ENCODE results near the gene CHST11. TPM values are rescaled to one million over a fixed set of nuclear protein-coding genes. Genes with fewer than 3 reads are reported as not detected.

The CHST11 gene
- total and polyA plus RNA-seq, 2 of the 4 experiments (the other 2 are of a cell fraction) = 1.4 to 2.7 TPM

DNA sequence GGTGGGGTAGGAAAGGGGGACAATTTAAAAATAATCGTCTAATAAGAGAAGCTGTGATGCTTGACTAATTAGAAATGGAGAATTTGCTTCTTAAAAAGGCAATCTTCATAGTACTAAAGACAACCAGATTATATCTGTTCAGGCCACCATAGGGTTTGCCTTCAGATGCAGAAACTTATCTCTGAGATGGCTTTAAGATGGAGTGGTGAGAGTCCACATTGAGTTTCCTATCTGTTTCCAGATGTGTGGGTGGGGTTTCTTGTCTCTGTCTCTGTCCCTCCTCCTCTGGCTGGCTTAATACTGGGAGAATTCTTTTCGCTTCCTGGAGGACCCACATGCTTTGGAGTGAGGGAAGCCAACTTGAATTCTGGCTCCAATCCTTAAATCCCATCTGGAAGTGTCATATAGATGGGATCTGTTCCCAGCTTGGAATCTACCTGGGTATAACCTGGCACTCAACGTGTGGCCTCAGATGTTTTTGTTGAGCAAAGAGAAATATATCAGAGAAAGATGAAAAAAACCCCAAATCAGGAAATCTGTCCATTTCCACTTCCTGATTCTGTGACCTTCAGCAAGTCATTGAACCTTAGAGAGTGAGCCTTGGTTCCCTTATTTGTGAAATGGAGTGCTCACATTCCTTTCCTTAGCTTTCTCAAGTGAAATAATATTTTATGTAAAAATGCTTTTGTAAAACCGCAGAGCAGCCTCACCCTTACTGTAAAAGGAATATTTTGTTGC, 66.4 kb downstream of the CHST11 start:
- BruUV-seq (replicated peaks) = no TSS peak
- no peak overlapping the region for H3K4ac ChIP-seq (ENCODE audit: low read depth, low read length)
- TF ChIP-seq, protein P1, sequence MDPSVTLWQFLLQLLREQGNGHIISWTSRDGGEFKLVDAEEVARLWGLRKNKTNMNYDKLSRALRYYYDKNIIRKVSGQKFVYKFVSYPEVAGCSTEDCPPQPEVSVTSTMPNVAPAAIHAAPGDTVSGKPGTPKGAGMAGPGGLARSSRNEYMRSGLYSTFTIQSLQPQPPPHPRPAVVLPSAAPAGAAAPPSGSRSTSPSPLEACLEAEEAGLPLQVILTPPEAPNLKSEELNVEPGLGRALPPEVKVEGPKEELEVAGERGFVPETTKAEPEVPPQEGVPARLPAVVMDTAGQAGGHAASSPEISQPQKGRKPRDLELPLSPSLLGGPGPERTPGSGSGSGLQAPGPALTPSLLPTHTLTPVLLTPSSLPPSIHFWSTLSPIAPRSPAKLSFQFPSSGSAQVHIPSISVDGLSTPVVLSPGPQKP (IDR thresholded peaks at IDR 0.05; ENCODE audit: borderline replicate concordance, low read depth, low read length) = no peak
- TF ChIP-seq, protein P2, sequence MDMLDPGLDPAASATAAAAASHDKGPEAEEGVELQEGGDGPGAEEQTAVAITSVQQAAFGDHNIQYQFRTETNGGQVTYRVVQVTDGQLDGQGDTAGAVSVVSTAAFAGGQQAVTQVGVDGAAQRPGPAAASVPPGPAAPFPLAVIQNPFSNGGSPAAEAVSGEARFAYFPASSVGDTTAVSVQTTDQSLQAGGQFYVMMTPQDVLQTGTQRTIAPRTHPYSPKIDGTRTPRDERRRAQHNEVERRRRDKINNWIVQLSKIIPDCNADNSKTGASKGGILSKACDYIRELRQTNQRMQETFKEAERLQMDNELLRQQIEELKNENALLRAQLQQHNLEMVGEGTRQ (IDR thresholded peaks at IDR 0.05; ENCODE audit: low read depth, low read length) = no peak
- TF ChIP-seq, protein P3, sequence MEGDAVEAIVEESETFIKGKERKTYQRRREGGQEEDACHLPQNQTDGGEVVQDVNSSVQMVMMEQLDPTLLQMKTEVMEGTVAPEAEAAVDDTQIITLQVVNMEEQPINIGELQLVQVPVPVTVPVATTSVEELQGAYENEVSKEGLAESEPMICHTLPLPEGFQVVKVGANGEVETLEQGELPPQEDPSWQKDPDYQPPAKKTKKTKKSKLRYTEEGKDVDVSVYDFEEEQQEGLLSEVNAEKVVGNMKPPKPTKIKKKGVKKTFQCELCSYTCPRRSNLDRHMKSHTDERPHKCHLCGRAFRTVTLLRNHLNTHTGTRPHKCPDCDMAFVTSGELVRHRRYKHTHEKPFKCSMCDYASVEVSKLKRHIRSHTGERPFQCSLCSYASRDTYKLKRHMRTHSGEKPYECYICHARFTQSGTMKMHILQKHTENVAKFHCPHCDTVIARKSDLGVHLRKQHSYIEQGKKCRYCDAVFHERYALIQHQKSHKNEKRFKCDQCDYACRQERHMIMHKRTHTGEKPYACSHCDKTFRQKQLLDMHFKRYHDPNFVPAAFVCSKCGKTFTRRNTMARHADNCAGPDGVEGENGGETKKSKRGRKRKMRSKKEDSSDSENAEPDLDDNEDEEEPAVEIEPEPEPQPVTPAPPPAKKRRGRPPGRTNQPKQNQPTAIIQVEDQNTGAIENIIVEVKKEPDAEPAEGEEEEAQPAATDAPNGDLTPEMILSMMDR (conservative IDR thresholded peaks at IDR 0.05; ENCODE audit: low read depth, low read length) = no peak
- no peak for TF ChIP-seq RFX5 (IDR thresholded peaks at IDR 0.05; ENCODE audit: low read depth, low read length)
- TF ChIP-seq CHD1 (IDR thresholded peaks at IDR 0.05; ENCODE audit: low read depth, low read length) = no peak
- no peak for TF ChIP-seq CEBPB (IDR thresholded peaks at IDR 0.05; ENCODE audit: low read depth, low read length)
- TF ChIP-seq MAZ (IDR thresholded peaks at IDR 0.05; ENCODE audit: borderline replicate concordance, low read depth, low read length) = no peak
- no peak for TF ChIP-seq RCOR1 (IDR thresholded peaks at IDR 0.05; ENCODE audit: insufficient replicate concordance, low read length)
- TF ChIP-seq FOS (IDR thresholded peaks at IDR 0.05; ENCODE audit: low read depth, low read length) = no peak
- TF ChIP-seq RAD21 (IDR thresholded peaks at IDR 0.05; ENCODE audit: low read length) = no peak
- TF ChIP-seq MXI1 (IDR thresholded peaks at IDR 0.05; ENCODE audit: borderline replicate concordance, low read depth, low read length) = no peak
- no peak for TF ChIP-seq NFE2L2 (IDR thresholded peaks at IDR 0.05; ENCODE audit: low read depth, low read length)
- no peak for TF ChIP-seq POLR2A (IDR thresholded peaks at IDR 0.05; ENCODE audit: low read depth, low read length)
- no peak for TF ChIP-seq MAFK (IDR thresholded peaks at IDR 0.05; ENCODE audit: low read depth, low read length)
- TF ChIP-seq BHLHE40 (IDR thresholded peaks at IDR 0.05; ENCODE audit: low read depth, low read length) = no peak
- TF ChIP-seq SMC3 (IDR thresholded peaks at IDR 0.05; ENCODE audit: low read depth, low read length) = no peak
- POLR2A ChIA-PET (ENCODE audit: unreplicated experiment) = no interaction called here
- no peaks in the 10 kb centered on the region for H3K36me3 ChIP-seq (ENCODE audit: control insufficient read depth, insufficient read depth, low read length)
- H2BK20ac ChIP-seq (ENCODE audit: low read depth, low read length) = no peak overlapping the region
- WGBS, 2 experiments (ENCODE audit: extremely low coverage in 2 of 2, insufficient read length in 1 of 2) = 100% methylated on average over 1 of the region's 4 CpGs; no CpG with 5 or more reads in 1 of the 2 experiments
- no peak overlapping the region for H3K4me3 ChIP-seq (ENCODE audit: insufficient read depth, low read depth, low read length)
- H3K27me3 ChIP-seq (ENCODE audit: control insufficient read depth, insufficient read depth, low read length) = peaks cover 6% of the 10 kb centered on the region
- H2AK5ac ChIP-seq (ENCODE audit: low read depth, low read length) = no peak overlapping the region
- H2AFZ ChIP-seq (replicated peaks; ENCODE audit: low read length, poor library complexity) = no peak overlapping the region
- H4K20me1 ChIP-seq (ENCODE audit: insufficient read depth, low read length) = no peaks in the 10 kb centered on the region
- DNase-seq (no peak), ATAC-seq (ENCODE audit: low read depth) (no peak)
- no peak overlapping the region for H3K23ac ChIP-seq (ENCODE audit: low read depth, low read length)
- no peak overlapping the region for H3K9ac ChIP-seq (ENCODE audit: low read depth, low read length)
- H2BK120ac ChIP-seq (ENCODE audit: low read depth, low read length) = no peak overlapping the region
- H4K5ac ChIP-seq (ENCODE audit: low read depth, low read length) = no peak overlapping the region
- CTCF ChIA-PET = no interaction called here
- intact Hi-C loops (cut with micrococcal nuclease) (no loop called here), in situ Hi-C loops (cut with MboI; ENCODE audit: low sequenced_read_pairs) (no loop called here), dilution Hi-C loops (cut with HindIII; ENCODE audit: low sequenced_read_pairs, unreplicated experiment) (no loop called here)
- no peak overlapping the region for H3K27ac ChIP-seq (ENCODE audit: insufficient read depth, low read length)
- H3K14ac ChIP-seq (replicated peaks; ENCODE audit: low read depth, low read length) = no peak overlapping the region
- H2BK5ac ChIP-seq (ENCODE audit: low read depth, low read length, poor library complexity, severe bottlenecking) = no peak overlapping the region
- no peak overlapping the region for H2BK15ac ChIP-seq (ENCODE audit: low read depth, low read length)
- no peak overlapping the region for H3K18ac ChIP-seq (ENCODE audit: low read depth, low read length)
- no peak overlapping the region for H4K91ac ChIP-seq (ENCODE audit: insufficient read depth, low read depth, low read length)
- H3K4me1 ChIP-seq (ENCODE audit: control insufficient read depth, insufficient read depth, low read length) = no peaks in the 10 kb centered on the region
- H3K79me1 ChIP-seq (ENCODE audit: low read depth in 1 of 2, low read length in 2 of 2) = no peaks in the 10 kb centered on the region
- no peak overlapping the region for H4K8ac ChIP-seq (ENCODE audit: low read depth in 2 of 2, low read length in 2 of 2)
- H3K9me1 ChIP-seq (ENCODE audit: insufficient read depth, low read length) = no peaks in the 10 kb centered on the region
- H2AK9ac ChIP-seq (replicated peaks; ENCODE audit: low read depth, low read length, poor library complexity) = no peak overlapping the region
- no peak overlapping the region for H3K4me2 ChIP-seq (ENCODE audit: low read depth, low read length)
- no peak overlapping the region for H3K56ac ChIP-seq (ENCODE audit: extremely low read depth, insufficient read depth, low read length)
- no peaks in the 10 kb centered on the region for H3K9me3 ChIP-seq (ENCODE audit: control insufficient read depth, insufficient read depth, low read length)
